Stimulated activated CD8-positive, alpha-beta memory T cell treated with anti-CD3 and anti-CD28 coated beads, Interleukin-12 subunit alpha, Interleukin-12 subunit beta, amount 100 ng/mL, for 4 hours (primary cell): ENCODE measurements around the gene POLR2J3.
"Not testable (repeated sequence)": the region's sequence is repeated elsewhere in the genome, so short reads cannot be mapped to it uniquely, and the experiment has no call there.

Experiments
- DNase-seq: peaks from one replicate; pipeline ENCODE4 v3.0.0-alpha.2; 2020; ENCODE audit warnings: low read depth

POLR2J3 gene

DNA sequence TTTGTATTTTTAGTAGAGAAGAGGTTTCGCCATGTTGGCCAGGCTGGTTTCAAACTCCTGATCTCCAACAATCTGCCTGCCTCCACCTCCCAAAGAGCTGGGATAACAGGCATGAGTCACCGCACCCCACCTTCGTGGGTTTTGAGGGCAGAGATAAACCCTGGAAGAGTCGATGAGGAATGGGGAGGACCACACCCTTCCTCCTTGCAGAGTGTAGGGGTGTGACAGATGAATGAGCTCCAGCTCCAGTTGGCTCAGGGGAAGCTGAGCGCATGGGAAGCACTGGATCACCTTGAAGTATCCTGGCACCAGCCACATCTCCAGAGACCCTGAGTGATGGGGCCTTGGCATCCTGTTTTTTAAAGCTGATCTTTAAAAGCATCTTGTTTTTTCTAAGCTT, 11.1 kb upstream of the POLR2J3 start:
- not testable (repeated sequence) for DNase-seq

- not testable (repeated sequence) for DNase-seq
Measured at GRCh38 chr7:102581722-102582121, 9.3 kb upstream of the POLR2J3 start.

GRCh38 chr7:102578486-102578885, 6.1 kb upstream of the POLR2J3 start:
- not testable (repeated sequence) for DNase-seq

DNA sequence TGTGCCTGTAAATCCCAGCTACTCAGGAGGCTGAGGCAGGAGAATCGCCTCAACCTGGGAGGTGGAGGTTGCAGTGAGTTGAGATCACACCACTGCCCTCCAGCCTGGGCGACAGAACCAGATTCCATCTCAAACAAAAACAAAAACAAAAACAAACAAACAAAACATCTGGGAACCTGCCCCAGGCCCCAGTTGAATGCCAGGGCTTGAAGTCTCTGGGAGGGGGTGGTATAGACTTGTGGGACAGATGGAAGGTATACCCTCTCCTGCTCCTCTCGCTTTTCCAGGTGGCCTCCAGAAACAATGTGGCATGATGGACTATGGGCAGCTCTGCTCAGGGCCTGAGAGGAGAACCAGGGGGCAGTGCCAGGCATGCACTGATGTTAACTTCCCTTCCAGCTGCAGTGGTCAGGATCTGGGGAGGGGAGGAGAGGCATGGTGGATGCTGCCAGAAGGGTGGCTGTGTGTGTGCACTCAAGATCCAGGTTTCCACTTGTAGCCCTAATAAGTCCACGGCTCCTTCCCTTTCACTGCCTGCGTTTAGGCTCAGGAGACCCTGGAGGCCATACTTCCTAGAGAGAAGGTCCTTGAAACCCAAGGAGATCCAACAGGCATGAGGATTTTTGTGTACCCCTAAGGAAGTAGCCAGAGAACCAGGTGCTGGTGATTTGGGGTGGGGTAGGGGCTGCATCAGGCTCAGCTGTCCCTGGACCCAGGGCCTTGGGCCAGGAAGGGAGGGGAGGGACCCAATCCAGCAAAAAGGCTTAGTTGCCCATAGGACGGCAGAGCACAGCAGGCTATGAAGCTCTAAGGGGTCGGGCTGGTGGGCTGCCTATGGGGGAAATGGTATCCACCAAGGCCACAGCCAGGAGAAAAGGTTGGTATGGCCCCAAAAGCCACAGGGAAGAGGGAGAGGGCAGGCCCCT, 5.2 kb upstream of the POLR2J3 start:
- not testable (repeated sequence) for DNase-seq

DNA sequence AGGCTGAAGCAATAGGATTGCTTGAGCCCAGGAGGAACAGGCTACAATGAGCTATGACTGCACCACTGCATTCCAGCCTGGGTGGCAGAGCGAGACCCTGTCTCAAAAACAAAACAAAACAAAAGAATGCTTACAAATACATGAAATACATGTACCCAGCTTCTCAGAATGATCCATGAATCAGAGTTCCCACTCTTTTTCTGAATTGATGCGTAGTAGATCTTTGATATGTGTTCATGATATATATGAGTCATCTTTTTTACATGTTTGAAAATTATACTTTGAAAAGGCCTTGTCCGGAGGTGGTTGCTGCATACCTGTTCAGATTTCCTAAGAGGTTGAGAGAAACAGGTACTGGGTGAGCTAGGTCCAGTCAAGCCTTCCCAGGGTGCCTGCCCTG, 4.0 kb upstream of the POLR2J3 start:
- DNase-seq: not testable (repeated sequence)

GRCh38 chr7:102574607-102575006, 2.2 kb upstream of the POLR2J3 start:
- DNase-seq: not testable (repeated sequence)

GRCh38 chr7:102568620-102569019, 3.8 kb downstream of the POLR2J3 start:
- DNase-seq: not testable (repeated sequence)

GRCh38 chr7:102550808-102551422, 21.5 kb downstream of the POLR2J3 start, which contains the start of gene SPDYE2:
Gene SPDYE2, plus strand, starts transcription at chr7:102551226. Its CDS starts 2,030 bp downstream, at chr7:102553256.
- DNase-seq: not testable (repeated sequence)

GRCh38 chr7:102546353-102546752, 26.0 kb downstream of the POLR2J3 start:
- not testable (repeated sequence) for DNase-seq

DNA sequence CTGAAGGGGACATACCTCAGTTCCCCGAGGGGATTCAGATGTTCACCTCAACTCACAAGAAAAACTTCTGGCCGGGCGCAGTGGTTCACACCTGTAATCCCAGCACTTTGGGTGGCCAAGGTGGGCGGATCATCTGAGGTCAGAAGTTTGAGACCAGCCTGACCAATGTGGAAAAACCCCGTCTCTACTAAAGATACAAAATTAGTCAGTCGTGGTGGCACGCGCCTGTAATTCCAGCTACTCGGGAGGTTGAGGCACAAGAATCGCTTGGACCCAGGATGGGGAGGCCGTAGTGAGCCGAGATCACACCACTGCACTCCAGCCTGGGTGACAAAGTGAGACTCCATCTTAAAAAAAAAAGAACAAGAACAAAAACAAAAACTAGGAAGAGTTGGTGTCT, 27.1 kb downstream of the POLR2J3 start:
- DNase-seq: not testable (repeated sequence)

DNA sequence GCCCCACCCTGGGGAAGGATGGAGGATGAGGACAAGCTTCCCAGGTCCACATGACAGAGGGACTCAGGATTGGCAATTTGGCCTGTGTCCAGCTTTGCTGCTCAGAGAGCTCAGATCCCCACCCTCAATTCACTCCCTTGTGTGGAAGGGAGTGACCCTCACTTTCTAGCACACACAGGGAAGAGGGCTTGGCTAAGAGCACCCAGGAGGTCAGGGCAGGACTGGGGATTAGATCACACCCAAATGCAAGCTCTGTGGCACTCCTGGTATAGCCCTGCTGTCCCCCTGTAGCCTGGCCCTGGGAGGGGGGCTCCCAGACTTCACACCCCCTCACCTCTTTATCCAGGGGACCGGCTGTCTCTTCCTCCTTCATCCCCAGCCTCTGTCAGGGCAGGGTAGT, 28.0 kb downstream of the POLR2J3 start:
- not testable (repeated sequence) for DNase-seq

DNA sequence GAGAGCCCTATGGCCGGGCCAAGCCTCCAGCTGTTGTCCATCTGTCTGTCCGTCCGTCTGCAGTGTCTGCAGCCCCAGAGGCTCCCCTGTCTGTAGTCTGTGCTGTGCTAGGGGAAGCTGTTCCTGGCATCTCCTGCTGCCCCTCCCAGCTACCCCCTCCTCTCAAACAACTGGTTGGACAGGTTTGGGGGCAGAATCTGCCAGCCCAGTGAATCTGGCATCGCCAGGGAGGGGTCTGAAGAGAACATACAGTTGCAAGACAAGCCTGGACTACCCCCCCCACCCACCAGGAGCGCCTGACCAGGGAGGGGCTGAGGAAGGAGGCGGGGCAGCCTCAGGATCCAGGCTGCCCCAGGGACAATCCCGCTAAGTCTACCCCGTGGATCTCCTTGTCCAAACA, 28.8 kb downstream of the POLR2J3 start, which contains the start of gene UPK3BL2:
Gene UPK3BL2 (minus strand): TSS at position 101 of the 400 bp plus-strand sequence. CDS start 60 bp downstream, at position 41.
- DNase-seq: not testable (repeated sequence)

- not testable (repeated sequence) for DNase-seq
Measured at GRCh38 chr7:102542771-102543170, 29.6 kb downstream of the POLR2J3 start.

DNA sequence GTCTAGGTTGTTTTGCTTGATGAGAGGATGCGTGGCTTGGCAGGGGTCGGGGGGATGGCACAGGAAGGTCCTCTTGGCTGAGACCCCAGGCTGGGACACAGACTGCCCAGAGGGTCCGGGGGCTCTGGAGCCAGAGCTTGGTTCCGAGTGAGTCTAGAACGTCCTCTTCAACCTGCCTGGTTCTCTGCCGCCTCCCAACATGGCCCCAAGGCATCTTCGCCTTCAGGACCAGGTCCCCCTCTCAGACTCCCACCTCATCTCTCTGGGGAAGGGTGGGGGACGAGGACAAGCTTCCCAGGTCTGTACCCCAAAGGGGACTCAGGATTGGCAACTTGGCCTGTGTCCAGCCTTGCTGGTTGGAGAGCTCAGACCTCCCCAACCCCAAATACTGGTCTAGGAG, 30.3 kb downstream of the POLR2J3 start:
- DNase-seq: not testable (repeated sequence)

GRCh38 chr7:102540604-102541003, 31.8 kb downstream of the POLR2J3 start:
- not testable (repeated sequence) for DNase-seq

- not testable (repeated sequence) for DNase-seq
Measured at GRCh38 chr7:102535062-102535615, 37.2 kb downstream of the POLR2J3 start.

DNA sequence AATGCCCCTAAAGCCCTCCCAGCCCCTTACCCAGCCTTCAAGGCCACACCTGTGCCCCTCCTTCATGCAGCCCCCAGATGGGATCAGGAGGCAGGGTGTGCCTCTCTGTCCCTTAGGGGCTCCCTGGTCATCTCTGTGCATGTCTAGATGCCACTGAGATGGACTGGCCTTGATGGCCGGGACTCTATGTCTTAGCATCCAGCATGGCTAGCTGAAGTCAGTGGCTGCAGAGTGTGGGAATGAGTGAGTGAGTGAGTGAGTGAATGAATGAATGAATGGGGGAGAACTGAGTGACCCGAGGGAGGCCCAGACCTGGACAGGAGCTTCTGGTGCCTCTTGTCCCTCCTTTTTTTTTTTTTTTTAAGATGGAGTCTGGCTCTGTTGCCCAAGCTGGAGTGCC, 40.3 kb downstream of the POLR2J3 start:
- not testable (repeated sequence) for DNase-seq

GRCh38 chr7:102531583-102531982, 40.8 kb downstream of the POLR2J3 start:
- DNase-seq: not testable (repeated sequence)

GRCh38 chr7:102527822-102528793, 44.3 kb downstream of the POLR2J3 start:
- not testable (repeated sequence) for DNase-seq

DNA sequence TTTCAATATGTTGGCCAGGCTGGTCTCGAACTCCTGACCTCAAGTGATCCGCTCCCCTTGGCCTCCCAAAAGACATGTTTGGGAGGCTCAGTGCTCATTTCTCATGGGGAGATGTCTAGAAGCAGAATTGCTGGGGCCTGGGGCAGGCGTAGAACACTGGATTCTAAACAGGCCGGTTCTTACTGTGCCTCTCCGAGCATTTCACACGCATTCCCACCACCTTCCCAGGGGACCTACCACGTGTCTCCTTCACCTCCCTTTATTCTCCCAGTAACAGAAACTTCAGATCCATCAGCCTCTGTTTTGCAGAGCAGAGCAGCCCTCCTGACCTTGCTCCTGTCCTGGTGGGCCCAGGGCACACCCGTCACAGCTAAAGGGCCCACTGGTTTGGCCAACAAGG, 45.2 kb downstream of the POLR2J3 start:
- DNase-seq: not testable (repeated sequence)

GRCh38 chr7:102524803-102525202, 47.6 kb downstream of the POLR2J3 start:
- DNase-seq: not testable (repeated sequence)
